H9 (cell line): Measurements from ENCODE around the gene PGM2L1. TPM values are rescaled to one million over a fixed set of nuclear protein-coding genes. Genes with fewer than 3 reads are reported as not detected.

ENCODE experiments used
- DNase-seq: peaks from one replicate; pipeline ENCODE4 v3.0.0-alpha.2; 2017
- H2AFZ ChIP-seq: one replicate; pipeline ENCODE4 v1.6.1; 2013; ENCODE audit warnings: mild to moderate bottlenecking, low read length, control low read depth, moderate library complexity
- H2AK5ac ChIP-seq: 2 replicates; pipeline ENCODE4 v1.6.1; 2013; ENCODE audit warnings: low read length, control low read depth, mixed read lengths; ENCODE audit not compliant: insufficient read length
- H2BK120ac ChIP-seq: one replicate; pipeline ENCODE4 v1.6.1; 2013; ENCODE audit warnings: low read depth, mild to moderate bottlenecking, low read length, control low read depth, inconsistent platforms; ENCODE audit not compliant: poor library complexity, severe bottlenecking
- H2BK12ac ChIP-seq: 2 replicates; pipeline ENCODE4 v1.6.1; 2013; ENCODE audit warnings: low read length, control low read depth, mixed read lengths, low read depth; ENCODE audit not compliant: insufficient read length
- H2BK15ac ChIP-seq: 2 replicates; pipeline ENCODE4 v1.6.1; 2013; ENCODE audit warnings: low read depth, low read length, control low read depth
- H2BK20ac ChIP-seq: one replicate; pipeline ENCODE4 v1.6.1; 2013; ENCODE audit warnings: low read depth, mild to moderate bottlenecking, low read length, control low read depth, inconsistent platforms; ENCODE audit not compliant: poor library complexity, severe bottlenecking
- H2BK5ac ChIP-seq: 2 replicates; pipeline ENCODE4 v1.6.1; 2013; ENCODE audit warnings: low read length, control low read depth, mixed read lengths; ENCODE audit not compliant: insufficient read length
- H3K14ac ChIP-seq: 2 replicates; pipeline ENCODE4 v1.6.1; 2013; ENCODE audit warnings: low read length, control low read depth; ENCODE audit not compliant: insufficient read depth
- H3K18ac ChIP-seq: 2 replicates; pipeline ENCODE4 v1.6.1; 2013; ENCODE audit warnings: low read depth, mild to moderate bottlenecking, mixed read lengths, low read length, control low read depth; ENCODE audit not compliant: insufficient read length
- H3K23ac ChIP-seq: 2 replicates; pipeline ENCODE4 v1.6.1; 2013; ENCODE audit warnings: low read length, control low read depth, mixed read lengths, low read depth; ENCODE audit not compliant: insufficient read length
- H3K23me2 ChIP-seq: 2 replicates; pipeline ENCODE4 v1.6.1; 2013; ENCODE audit warnings: low read depth, mild to moderate bottlenecking, mixed read lengths, low read length, control low read depth; ENCODE audit not compliant: insufficient read length, poor library complexity, severe bottlenecking
- H3K27ac ChIP-seq: 2 replicates; pipeline ENCODE4 v1.5.1; 2013; ENCODE audit warnings: low read length, control low read depth, mixed read lengths, low read depth; ENCODE audit not compliant: insufficient read length
- H3K27me3 ChIP-seq: 2 replicates; pipeline ENCODE4 v1.6.1; 2013; ENCODE audit warnings: low read length, control low read depth, inconsistent platforms; ENCODE audit not compliant: insufficient read depth
- H3K4ac ChIP-seq: 2 replicates; pipeline ENCODE4 v1.6.1; 2013; ENCODE audit warnings: low read depth, mild to moderate bottlenecking, control low read depth, inconsistent platforms, low read length, moderate library complexity
- H3K4me1 ChIP-seq: 2 replicates; pipeline ENCODE4 v1.6.1; 2013; ENCODE audit warnings: low read length, control low read depth, inconsistent platforms; ENCODE audit not compliant: insufficient read depth
- H3K4me2 ChIP-seq: 2 replicates; pipeline ENCODE4 v1.6.1; 2013; ENCODE audit warnings: low read length, control low read depth, mixed read lengths; ENCODE audit not compliant: insufficient read length, insufficient read depth
- H3K56ac ChIP-seq: 2 replicates; pipeline ENCODE4 v1.6.1; 2013; ENCODE audit warnings: low read depth, mild to moderate bottlenecking, mixed read lengths, low read length, control low read depth; ENCODE audit not compliant: insufficient read length
- H3K79me1 ChIP-seq: 2 replicates; pipeline ENCODE4 v1.6.1; 2013; ENCODE audit warnings: low read depth, mild to moderate bottlenecking, moderate library complexity, low read length, control low read depth, inconsistent platforms; ENCODE audit not compliant: insufficient read depth, poor library complexity, severe bottlenecking
- H3K79me2 ChIP-seq: 2 replicates; pipeline ENCODE4 v1.6.1; 2013; ENCODE audit warnings: low read length, control low read depth, inconsistent platforms; ENCODE audit not compliant: insufficient read depth
- H3K9ac ChIP-seq: 2 replicates; pipeline ENCODE4 v1.6.1; 2013; ENCODE audit warnings: low read length, control low read depth, mixed read lengths; ENCODE audit not compliant: insufficient read length; ENCODE audit errors: extremely low read depth
- H3K9me3 ChIP-seq: one replicate; pipeline ENCODE4 v1.6.1; 2013; ENCODE audit warnings: low read depth, low read length, inconsistent platforms; ENCODE audit not compliant: control insufficient read depth
- H3T11ph ChIP-seq: one replicate; pipeline ENCODE4 v1.6.1; 2013; ENCODE audit warnings: mild to moderate bottlenecking, low read length, control low read depth, inconsistent platforms
- H4K20me1 ChIP-seq: one replicate; pipeline ENCODE4 v1.6.1; 2013; ENCODE audit not compliant: control insufficient read depth, insufficient read length, insufficient read depth
- H4K5ac ChIP-seq: 2 replicates; pipeline ENCODE4 v1.6.1; 2013; ENCODE audit warnings: low read depth, mild to moderate bottlenecking, mixed read lengths, low read length, control low read depth; ENCODE audit not compliant: insufficient read length
- H4K8ac ChIP-seq: replicated peaks from 2 replicates; pipeline ENCODE4 v1.6.1; 2013; ENCODE audit warnings: low read length, control low read depth, mixed read lengths, low read depth; ENCODE audit not compliant: insufficient read length
- H4K91ac ChIP-seq: 2 replicates; pipeline ENCODE4 v1.6.1; 2013; ENCODE audit warnings: low read depth, mild to moderate bottlenecking, moderate library complexity, mixed read lengths, low read length, control low read depth; ENCODE audit not compliant: insufficient read length
- H3K27ac Mint-ChIP-seq, 3 experiments: 2 replicates in 2 of 3; 3 replicates in 1 of 3; pipeline ENCODE4 v1.8.0; 2020 to 2021; ENCODE audit warnings: mixed read lengths in 3 of 3, mild to moderate bottlenecking in 1 of 3, moderate library complexity in 1 of 3
- H3K27me3 Mint-ChIP-seq: 2 replicates; pipeline ENCODE4 v1.8.0; 2021; ENCODE audit warnings: low read depth, mild to moderate bottlenecking, moderate library complexity, mixed read lengths
- H3K36me3 Mint-ChIP-seq, 3 experiments: 2 replicates in 2 of 3; 3 replicates in 1 of 3; pipeline ENCODE4 v1.8.0; 2020 to 2021; ENCODE audit warnings: low read depth in 3 of 3, mixed read lengths in 3 of 3; ENCODE audit not compliant: insufficient read depth in 1 of 3
- H3K4me1 Mint-ChIP-seq, 2 experiments: 2 replicates each; pipeline ENCODE4 v1.8.0; 2020; ENCODE audit warnings: mixed read lengths in 2 of 2
- H3K4me3 Mint-ChIP-seq, 2 experiments: 2 replicates in 1 of 2; 3 replicates in 1 of 2; pipeline ENCODE4 v1.8.0; 2020 to 2021; ENCODE audit warnings: mild to moderate bottlenecking in 2 of 2, mixed read lengths in 2 of 2, moderate library complexity in 1 of 2
- H3K9me3 Mint-ChIP-seq, 2 experiments: 2 replicates in 1 of 2; 3 replicates in 1 of 2; pipeline ENCODE4 v1.8.0; 2020; ENCODE audit warnings: mild to moderate bottlenecking in 2 of 2, mixed read lengths in 2 of 2, moderate library complexity in 1 of 2
- CTCF ChIP-seq: fragments of 200-600 bp; sonication (generic); conservative IDR thresholded peaks from 3 replicates; pipeline ENCODE4 v1.8.0; 2021; ENCODE audit warnings: antibody characterized with exemption, mild to moderate bottlenecking
- WGBS: extraction: QIAGEN DNeasy Blood & Tissue Kit; methylation state at CpG from one replicate; pipeline ENCODE4 v1.1.7; 2013; ENCODE audit warnings: missing lambda C conversion rate, low lambda C conversion rate, mixed read lengths; ENCODE audit not compliant: insufficient read length; ENCODE audit errors: extremely low coverage; 5-methylcytosine and 5-hydroxymethylcytosine counted together
- total RNA-seq: library from RNA; stranded (reverse); gene quantifications from 2 replicates; pipeline ENCODE4 v1.2.1, GENCODE V29; 2021

Gene PGM2L1
- total RNA-seq, 1 experiment from 2014 or later: 16.9 TPM

- H3K23me2 ChIP-seq: no peaks in the 10 kb centered on the region
- no peak overlapping the region for H4K8ac ChIP-seq
- no peak overlapping the region for H3K4me2 ChIP-seq
- H3K79me1 ChIP-seq: no peaks in the 10 kb centered on the region
- H2BK12ac ChIP-seq: no peak overlapping the region
- H2AFZ ChIP-seq: no peak overlapping the region
- H3K14ac ChIP-seq: no peak overlapping the region
- H4K5ac ChIP-seq: no peak overlapping the region
- TF ChIP-seq CTCF: no peak
- H3K9ac ChIP-seq: no peak overlapping the region
- no peak overlapping the region for H2BK5ac ChIP-seq
- Mint-ChIP-seq H3K36me3 (no peaks in the 10 kb centered on the region), H3K27ac (no peak overlapping the region), H3K4me3 (no peak overlapping the region), H3K4me1 (peaks cover 4 to 8% of the 10 kb centered on the region in 2 experiments; a peak in 2 of 4 replicates), H3K27me3 (no peaks in the 10 kb centered on the region), H3K9me3 (no peaks in the 10 kb centered on the region)
- H3K79me2 ChIP-seq: no peaks in the 10 kb centered on the region
- no peak overlapping the region for H3K56ac ChIP-seq
- H3T11ph ChIP-seq: no peak overlapping the region
- H2BK120ac ChIP-seq: no peak overlapping the region
- H3K18ac ChIP-seq: no peak overlapping the region
- H2BK15ac ChIP-seq: no peak overlapping the region
- DNase-seq: no peak
- no peak overlapping the region for H4K91ac ChIP-seq
- H3K9me3 ChIP-seq: no peaks in the 10 kb centered on the region
- H3K4ac ChIP-seq: no peak overlapping the region
- H2BK20ac ChIP-seq: no peak overlapping the region
- H3K4me1 ChIP-seq: no peaks in the 10 kb centered on the region
- no CpG with 5 or more reads among the region's 2 CpGs for WGBS
- no peaks in the 10 kb centered on the region for H4K20me1 ChIP-seq
- H3K23ac ChIP-seq: no peak overlapping the region
- no peak overlapping the region for H3K27ac ChIP-seq
- H3K27me3 ChIP-seq: no peaks in the 10 kb centered on the region
- H2AK5ac ChIP-seq: no peak overlapping the region
Observed at GRCh38 chr11:74412321-74412720, 14.1 kb upstream of the PGM2L1 start.
